Measurements from ENCODE around the gene MOV10L1. TPM values are rescaled to one million over a fixed set of nuclear protein-coding genes. Genes with fewer than 3 reads are reported as not detected.

The MOV10L1 gene
- total RNA-seq (1 to 10 TPM in 6 of 7 donors, under 1 TPM in 1; 0.94 to 6.3 (median 2.5) TPM), polyA plus RNA-seq (1 to 10 TPM; 1.6 to 2.0 TPM)
- long read RNA-seq, donor 1, partial matches to known transcripts = 2 of 3 reads
- long read RNA-seq, donor 1, other reads (novel, unspliced or antisense) = 1 of 3 reads
- long read RNA-seq, donor 2, partial matches to known transcripts = 30 of 32 reads
- long read RNA-seq, donor 2, other reads (novel, unspliced or antisense) = 0 of 32 reads
- long read RNA-seq, donor 3 = 0 reads

- H3K36me3 ChIP-seq = no peaks in the 10 kb centered on the region
- H3K4me3 ChIP-seq = no peak within 1 kb of the TSS
- H3K27me3 ChIP-seq = no peaks in the 10 kb centered on the region
- intact Hi-C loops (cut with DNase I) = no loop called here
- DNase-seq = peak; percentile 30 to 67 (median 49)
- TF ChIP-seq CTCF (IDR thresholded peaks at IDR 0.05) (no peak), EP300 (IDR thresholded peaks at IDR 0.05) (no peak), POLR2A (IDR thresholded peaks at IDR 0.05) (no peak)
- H3K27ac ChIP-seq = no peak within 1 kb of the TSS
- H3K4me1 ChIP-seq (ENCODE audit: insufficient read depth) = no peaks in the 10 kb centered on the region
- H3K9me3 ChIP-seq = no peaks in the 10 kb centered on the region
- 34 to 48% (median 38%) methylated on average over 51 to 83 of the region's 83 CpGs for WGBS, 3 donors
Measured at GRCh38 chr22:50089682-50090411, at the start of gene MOV10L1. Gene MOV10L1, plus strand, starts transcription at chr22:50090006. Its CDS starts 83 bp downstream, at chr22:50090089.

GRCh38 chr22:50040717-50041116 is 49.1 kb upstream of the MOV10L1 start:
- 87 to 90% (median 88%) methylated on average over 7 of the region's 7 CpGs for WGBS, 3 donors
- peak in 1 of 5 donors; percentile 4 for DNase-seq

GRCh38 chr22:50041361-50042065 is 48.3 kb upstream of the MOV10L1 start:
- DNase-seq = peak in 1 of 5 donors; percentile 6
- Histone ChIP-seq H3K4me3 (no peak overlapping the region), H3K27ac (no peak overlapping the region), H3K36me3 (no peaks in the 10 kb centered on the region), H3K9me3 (peaks cover 0 to 4% of the 10 kb centered on the region in 2 donors), H3K4me1 (ENCODE audit: insufficient read depth) (no peaks in the 10 kb centered on the region), H3K27me3 (no peaks in the 10 kb centered on the region)
- WGBS, 3 donors = 75 to 86% (median 83%) methylated on average over 17 of the region's 17 CpGs
- intact Hi-C loops (cut with DNase I) = no loop called here
- no peak for TF ChIP-seq EP300 (IDR thresholded peaks at IDR 0.05)

More at GRCh38 chr22:50040717-50041116, 49.1 kb upstream of the MOV10L1 start:
- no peaks in the 10 kb centered on the region for H3K4me1 ChIP-seq (ENCODE audit: insufficient read depth)
- no peak overlapping the region for H3K27ac ChIP-seq
- no peak for TF ChIP-seq EP300 (IDR thresholded peaks at IDR 0.05)
- TF ChIP-seq POLR2A (IDR thresholded peaks at IDR 0.05) = no peak
- TF ChIP-seq CTCF (IDR thresholded peaks at IDR 0.05) = no peak
- no peaks in the 10 kb centered on the region for H3K27me3 ChIP-seq
- intact Hi-C loops (cut with DNase I) = no loop called here
- no peaks in the 10 kb centered on the region for H3K36me3 ChIP-seq
- H3K9me3 ChIP-seq = peaks cover 0 to 4% of the 10 kb centered on the region in 2 donors
- no peak overlapping the region for H3K4me3 ChIP-seq

GRCh38 chr22:50044485-50045118 is 45.2 kb upstream of the MOV10L1 start:
- TF ChIP-seq EP300 (IDR thresholded peaks at IDR 0.05) (no peak), CTCF (IDR thresholded peaks at IDR 0.05) (no peak), POLR2A (IDR thresholded peaks at IDR 0.05) (no peak)
- no peak for DNase-seq

More at GRCh38 chr22:50044485-50045118, 45.2 kb upstream of the MOV10L1 start:
- H3K27me3 ChIP-seq = no peaks in the 10 kb centered on the region
- 71 to 73% (median 72%) methylated on average over 30 of the region's 30 CpGs for WGBS, 3 donors
- no peaks in the 10 kb centered on the region for H3K4me1 ChIP-seq (ENCODE audit: insufficient read depth)
- H3K4me3 ChIP-seq = no peak overlapping the region
- no peaks in the 10 kb centered on the region for H3K36me3 ChIP-seq
- intact Hi-C loops (cut with DNase I) = no loop called here
- peaks cover 0 to 3% of the 10 kb centered on the region in 2 donors for H3K9me3 ChIP-seq
- no peak overlapping the region for H3K27ac ChIP-seq
